Neural cell (in vitro differentiated cells): ENCODE data around the gene JPH2.

ENCODE experiments used
- EP300 ChIP-seq: fragments of 450-650 bp; conservative IDR thresholded peaks from 2 replicates; pipeline ENCODE4 v1.6.1; 2014; ENCODE audit warnings: antibody characterized with exemption, mild to moderate bottlenecking, moderate library complexity; ENCODE audit not compliant: poor library complexity, severe bottlenecking
- MXI1 ChIP-seq: fragments of 450-650 bp; conservative IDR thresholded peaks from 2 replicates; pipeline ENCODE4 v1.6.1; 2014; ENCODE audit warnings: antibody characterized with exemption, mild to moderate bottlenecking; ENCODE audit not compliant: poor library complexity, severe bottlenecking
- POLR2AphosphoS5 ChIP-seq: IDR thresholded peaks from 2 replicates; pipeline ENCODE4 v1.6.1; 2012
- RAD21 ChIP-seq: fragments of 450-650 bp; conservative IDR thresholded peaks from 2 replicates; pipeline ENCODE4 v1.6.1; 2014; ENCODE audit warnings: antibody characterized with exemption, mild to moderate bottlenecking, moderate library complexity
- TF ChIP-seq, protein P1 (sequence below): fragments of 450-650 bp; IDR thresholded peaks from 2 replicates; pipeline ENCODE4 v1.5.1; 2014; ENCODE audit warnings: antibody characterized with exemption, mild to moderate bottlenecking, moderate library complexity; ENCODE audit not compliant: poor library complexity, severe bottlenecking
- TF ChIP-seq, protein P2 (sequence below): IDR thresholded peaks from 2 replicates; pipeline ENCODE4 v1.6.1; 2012; ENCODE audit warnings: borderline replicate concordance

DNA sequence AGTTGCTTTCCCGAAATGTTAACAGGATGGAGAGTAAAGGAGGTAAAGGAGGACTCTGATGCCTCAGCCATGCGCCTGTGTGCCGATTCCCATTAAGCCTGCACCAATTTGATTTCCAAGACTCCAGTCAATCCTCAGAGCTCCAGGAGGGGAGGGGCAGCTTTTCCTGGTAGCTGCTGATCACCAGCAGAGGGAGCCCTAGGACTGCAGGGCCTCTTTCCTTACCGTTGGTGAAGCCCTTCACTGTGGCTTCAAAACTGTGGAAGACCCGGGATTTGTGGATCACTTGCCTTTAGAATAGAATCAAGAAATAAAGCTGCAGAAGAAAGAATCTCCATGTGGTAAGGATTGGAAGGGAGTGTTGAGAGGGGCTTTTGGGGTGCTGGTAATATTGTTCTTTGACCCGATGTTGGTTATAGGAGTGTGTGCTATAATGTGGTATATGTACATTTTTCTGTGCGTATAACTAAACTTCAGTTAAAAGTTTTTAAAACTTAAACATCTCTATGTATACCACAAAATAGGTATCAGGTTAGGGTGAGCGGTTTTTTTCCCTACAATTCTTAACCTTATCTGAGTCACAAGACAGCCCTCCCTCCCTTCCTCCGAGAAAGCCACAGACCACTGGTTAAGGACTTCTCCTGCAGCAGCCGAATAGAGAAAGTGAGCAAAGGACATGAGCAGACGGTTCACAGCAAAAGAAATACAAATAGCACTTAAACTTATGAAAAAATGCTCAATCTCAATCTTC lies 30.5 kb upstream of the JPH2 start:
- TF ChIP-seq, protein P1, sequence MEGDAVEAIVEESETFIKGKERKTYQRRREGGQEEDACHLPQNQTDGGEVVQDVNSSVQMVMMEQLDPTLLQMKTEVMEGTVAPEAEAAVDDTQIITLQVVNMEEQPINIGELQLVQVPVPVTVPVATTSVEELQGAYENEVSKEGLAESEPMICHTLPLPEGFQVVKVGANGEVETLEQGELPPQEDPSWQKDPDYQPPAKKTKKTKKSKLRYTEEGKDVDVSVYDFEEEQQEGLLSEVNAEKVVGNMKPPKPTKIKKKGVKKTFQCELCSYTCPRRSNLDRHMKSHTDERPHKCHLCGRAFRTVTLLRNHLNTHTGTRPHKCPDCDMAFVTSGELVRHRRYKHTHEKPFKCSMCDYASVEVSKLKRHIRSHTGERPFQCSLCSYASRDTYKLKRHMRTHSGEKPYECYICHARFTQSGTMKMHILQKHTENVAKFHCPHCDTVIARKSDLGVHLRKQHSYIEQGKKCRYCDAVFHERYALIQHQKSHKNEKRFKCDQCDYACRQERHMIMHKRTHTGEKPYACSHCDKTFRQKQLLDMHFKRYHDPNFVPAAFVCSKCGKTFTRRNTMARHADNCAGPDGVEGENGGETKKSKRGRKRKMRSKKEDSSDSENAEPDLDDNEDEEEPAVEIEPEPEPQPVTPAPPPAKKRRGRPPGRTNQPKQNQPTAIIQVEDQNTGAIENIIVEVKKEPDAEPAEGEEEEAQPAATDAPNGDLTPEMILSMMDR: peak; percentile 82
- TF ChIP-seq EP300 (no peak), RAD21 (peak; percentile 87), POLR2AphosphoS5 (no peak), MXI1 (no peak)
- TF ChIP-seq, protein P2, sequence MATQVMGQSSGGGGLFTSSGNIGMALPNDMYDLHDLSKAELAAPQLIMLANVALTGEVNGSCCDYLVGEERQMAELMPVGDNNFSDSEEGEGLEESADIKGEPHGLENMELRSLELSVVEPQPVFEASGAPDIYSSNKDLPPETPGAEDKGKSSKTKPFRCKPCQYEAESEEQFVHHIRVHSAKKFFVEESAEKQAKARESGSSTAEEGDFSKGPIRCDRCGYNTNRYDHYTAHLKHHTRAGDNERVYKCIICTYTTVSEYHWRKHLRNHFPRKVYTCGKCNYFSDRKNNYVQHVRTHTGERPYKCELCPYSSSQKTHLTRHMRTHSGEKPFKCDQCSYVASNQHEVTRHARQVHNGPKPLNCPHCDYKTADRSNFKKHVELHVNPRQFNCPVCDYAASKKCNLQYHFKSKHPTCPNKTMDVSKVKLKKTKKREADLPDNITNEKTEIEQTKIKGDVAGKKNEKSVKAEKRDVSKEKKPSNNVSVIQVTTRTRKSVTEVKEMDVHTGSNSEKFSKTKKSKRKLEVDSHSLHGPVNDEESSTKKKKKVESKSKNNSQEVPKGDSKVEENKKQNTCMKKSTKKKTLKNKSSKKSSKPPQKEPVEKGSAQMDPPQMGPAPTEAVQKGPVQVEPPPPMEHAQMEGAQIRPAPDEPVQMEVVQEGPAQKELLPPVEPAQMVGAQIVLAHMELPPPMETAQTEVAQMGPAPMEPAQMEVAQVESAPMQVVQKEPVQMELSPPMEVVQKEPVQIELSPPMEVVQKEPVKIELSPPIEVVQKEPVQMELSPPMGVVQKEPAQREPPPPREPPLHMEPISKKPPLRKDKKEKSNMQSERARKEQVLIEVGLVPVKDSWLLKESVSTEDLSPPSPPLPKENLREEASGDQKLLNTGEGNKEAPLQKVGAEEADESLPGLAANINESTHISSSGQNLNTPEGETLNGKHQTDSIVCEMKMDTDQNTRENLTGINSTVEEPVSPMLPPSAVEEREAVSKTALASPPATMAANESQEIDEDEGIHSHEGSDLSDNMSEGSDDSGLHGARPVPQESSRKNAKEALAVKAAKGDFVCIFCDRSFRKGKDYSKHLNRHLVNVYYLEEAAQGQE: no peak
